Uterus (tissue), 4 donors: ENCODE results near the gene EMC6. TPM values are rescaled to one million over a fixed set of nuclear protein-coding genes. Genes with fewer than 3 reads are reported as not detected.

Experiments used
- DNase-seq, 2 donors: peaks; one replicate each; pipeline ENCODE4 v3.0.0-alpha.2; 2019 to 2020
- H3K27ac ChIP-seq, 2 donors: fragments of 200-600 bp; sonication (generic); 1 replicate in 1 of 2; 2 replicates in 1 of 2; pipeline ENCODE4 v1.5.1; 2016 to 2018
- H3K27me3 ChIP-seq, 2 donors: fragments of 200-600 bp; sonication (generic); one replicate each; pipeline ENCODE4 v1.5.1; 2018 to 2019; ENCODE audit warnings: control low read depth in 1 of 2
- H3K36me3 ChIP-seq, 2 donors: fragments of 200-600 bp; sonication (generic); one replicate each; pipeline ENCODE4 v1.5.1; 2019; ENCODE audit warnings: control low read depth in 1 of 2
- H3K4me1 ChIP-seq, 2 donors: fragments of 200-600 bp; sonication (generic); one replicate each; pipeline ENCODE4 v1.5.1; 2018 to 2019; ENCODE audit warnings: control low read depth in 1 of 2
- H3K4me3 ChIP-seq, 2 donors: fragments of 200-600 bp; sonication (generic); 1 replicate in 1 of 2; 2 replicates in 1 of 2; pipeline ENCODE4 v1.5.1; 2018 to 2019; ENCODE audit warnings: mild to moderate bottlenecking in 1 of 2
- H3K9me3 ChIP-seq, 2 donors: fragments of 200-600 bp; sonication (generic); one replicate each; pipeline ENCODE4 v1.5.1; 2019; ENCODE audit warnings: control low read depth in 1 of 2
- CTCF ChIP-seq, 4 experiments: fragments of 200-600 bp in 2 of 4; fragments of 450-650 bp in 2 of 4; sonication (generic) in 2 of 4; IDR thresholded peaks; one replicate each; pipeline ENCODE4 v1.5.1; 2016 to 2019; ENCODE audit warnings: antibody characterized with exemption in 4 of 4, mild to moderate bottlenecking in 2 of 4, moderate library complexity in 1 of 4
- POLR2A ChIP-seq, 2 donors: fragments of 450-650 bp; IDR thresholded peaks; one replicate each; pipeline ENCODE4 v1.6.1; 2016; ENCODE audit warnings: antibody characterized with exemption in 2 of 2, mild to moderate bottlenecking in 1 of 2, moderate library complexity in 1 of 2
- intact Hi-C: fragments of 100-400 bp; cut with DNase I; formaldehyde crosslinking; loops from one replicate; pipeline ENCODE4 v1.15.1; 2023; ENCODE audit warnings: low total_unique reads
- total RNA-seq, 4 donors: library from RNA; depleted of rRNA in 3 of 4; stranded (reverse); fragments of >200 nt in 3 of 4; gene quantifications; one replicate each; pipeline versions ENCODE4 v1.1.0 to v1.2.4, GENCODE V29; 2014 to 2023
- donor health status: DM: yes; HTN: yes; CAD: no.

The EMC6 gene
- total RNA-seq, 4 donors from 2014 or later: 7.1 to 34.7 (median 22.7) TPM

DNA sequence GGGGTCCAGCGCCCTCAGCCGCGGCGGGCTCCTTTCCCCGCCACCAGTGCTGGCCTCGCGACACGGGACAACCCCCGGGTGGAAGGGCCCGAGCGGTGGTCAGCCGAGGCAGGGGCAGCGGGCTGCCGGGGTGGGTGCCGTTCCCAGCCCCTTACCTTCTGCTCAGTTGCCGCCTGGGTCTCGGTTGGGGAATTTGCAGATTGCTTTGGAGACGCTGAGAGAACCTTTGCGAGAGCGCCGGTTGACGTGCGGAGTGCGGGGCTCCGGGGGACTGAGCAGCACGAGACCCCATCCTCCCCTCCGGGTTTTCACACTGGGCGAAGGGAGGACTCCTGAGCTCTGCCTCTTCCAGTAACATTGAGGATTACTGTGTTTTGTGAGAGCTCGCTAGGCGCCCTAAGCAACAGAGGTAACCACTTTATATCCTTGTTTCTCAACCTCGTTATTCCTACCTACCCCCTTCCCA lies 31.7 kb upstream of the EMC6 start:
- no peaks in the 10 kb centered on the region for H3K36me3 ChIP-seq
- no peaks in the 10 kb centered on the region for H3K27me3 ChIP-seq
- no peak for TF ChIP-seq POLR2A (IDR thresholded peaks at IDR 0.05)
- TF ChIP-seq CTCF (IDR thresholded peaks at IDR 0.05): no peak
- H3K4me1 ChIP-seq: no peaks in the 10 kb centered on the region
- H3K4me3 ChIP-seq: peak overlapping the region; percentile 73 to 85
- no peaks in the 10 kb centered on the region for H3K9me3 ChIP-seq
- intact Hi-C loops: no loop called here
- H3K27ac ChIP-seq: peak overlapping the region; percentile 95 to 96
- DNase-seq: no peak

DNA sequence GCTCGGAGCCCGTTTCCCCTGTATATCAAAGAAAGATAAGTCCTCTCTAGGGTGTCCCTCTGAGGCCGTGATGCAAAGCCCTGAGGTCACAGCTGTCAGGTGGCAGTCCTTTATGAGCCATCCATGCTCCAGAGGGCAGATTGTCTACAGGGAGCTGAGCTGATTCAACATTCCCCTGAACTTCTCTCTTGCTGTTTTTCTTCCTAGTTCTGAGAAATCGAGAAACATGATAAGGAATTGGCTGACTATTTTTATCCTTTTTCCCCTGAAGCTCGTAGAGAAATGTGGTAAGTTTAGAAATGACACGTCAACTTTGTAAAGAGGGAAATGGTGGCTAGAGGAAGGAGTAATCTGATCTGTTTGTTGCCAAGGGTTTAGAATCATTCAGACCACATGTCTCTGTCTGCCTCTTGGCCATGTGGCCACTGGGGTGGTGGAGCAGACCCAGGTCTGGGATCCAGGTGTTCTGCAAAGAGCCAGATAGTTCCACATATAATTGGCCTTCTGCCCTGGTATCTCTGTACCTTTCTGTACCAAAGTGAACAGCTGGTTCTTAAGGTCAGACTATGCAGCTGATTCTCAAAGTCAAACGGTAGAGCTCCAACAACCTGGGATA lies 28.5 kb upstream of the EMC6 start:
- H3K9me3 ChIP-seq: no peaks in the 10 kb centered on the region
- no peak overlapping the region for H3K4me3 ChIP-seq
- TF ChIP-seq POLR2A (IDR thresholded peaks at IDR 0.05): no peak
- TF ChIP-seq CTCF (IDR thresholded peaks at IDR 0.05): no peak
- DNase-seq: no peak
- no peak overlapping the region for H3K27ac ChIP-seq
- no peaks in the 10 kb centered on the region for H3K4me1 ChIP-seq
- no peaks in the 10 kb centered on the region for H3K27me3 ChIP-seq
- no peaks in the 10 kb centered on the region for H3K36me3 ChIP-seq
- intact Hi-C loops: no loop called here

- Histone ChIP-seq H3K4me3 (no peak overlapping the region), H3K4me1 (no peaks in the 10 kb centered on the region), H3K27ac (no peak overlapping the region), H3K36me3 (no peaks in the 10 kb centered on the region), H3K27me3 (no peaks in the 10 kb centered on the region), H3K9me3 (no peaks in the 10 kb centered on the region)
- no peak for DNase-seq
- intact Hi-C loops: no loop called here
- TF ChIP-seq POLR2A (IDR thresholded peaks at IDR 0.05) (no peak), CTCF (IDR thresholded peaks at IDR 0.05) (no peak)
These were observed 27.6 kb upstream of the EMC6 start for GRCh38 chr17:3641014-3641413.

GRCh38 chr17:3641717-3642486 lies 26.7 kb upstream of the EMC6 start:
- no peak overlapping the region for H3K27ac ChIP-seq
- H3K4me3 ChIP-seq: no peak overlapping the region
- no peaks in the 10 kb centered on the region for H3K4me1 ChIP-seq
- H3K36me3 ChIP-seq: no peaks in the 10 kb centered on the region
- intact Hi-C loops: no loop called here
- TF ChIP-seq POLR2A (IDR thresholded peaks at IDR 0.05): no peak
- DNase-seq: no peak
- no peaks in the 10 kb centered on the region for H3K27me3 ChIP-seq
- no peaks in the 10 kb centered on the region for H3K9me3 ChIP-seq

GRCh38 chr17:3643889-3644349 lies 24.7 kb upstream of the EMC6 start:
- Histone ChIP-seq H3K9me3 (no peaks in the 10 kb centered on the region), H3K4me1 (no peaks in the 10 kb centered on the region), H3K36me3 (no peaks in the 10 kb centered on the region)

More at GRCh38 chr17:3643889-3644349, 24.7 kb upstream of the EMC6 start:
- H3K27me3 ChIP-seq: no peaks in the 10 kb centered on the region
- no peak overlapping the region for H3K27ac ChIP-seq
- intact Hi-C loops: no loop called here
- no peak overlapping the region for H3K4me3 ChIP-seq
- no peak for DNase-seq
- TF ChIP-seq POLR2A (IDR thresholded peaks at IDR 0.05) (no peak), CTCF (IDR thresholded peaks at IDR 0.05) (no peak)
